ENCODE results near the gene GSN. TPM values are rescaled to one million over a fixed set of nuclear protein-coding genes. Genes with fewer than 3 reads are reported as not detected.
A peak's percentile ranks its signal among the peaks of the same experiment; 100 is the strongest.

GSN gene
- total RNA-seq, 1 donor from 2014 or later: 291 TPM

DNA sequence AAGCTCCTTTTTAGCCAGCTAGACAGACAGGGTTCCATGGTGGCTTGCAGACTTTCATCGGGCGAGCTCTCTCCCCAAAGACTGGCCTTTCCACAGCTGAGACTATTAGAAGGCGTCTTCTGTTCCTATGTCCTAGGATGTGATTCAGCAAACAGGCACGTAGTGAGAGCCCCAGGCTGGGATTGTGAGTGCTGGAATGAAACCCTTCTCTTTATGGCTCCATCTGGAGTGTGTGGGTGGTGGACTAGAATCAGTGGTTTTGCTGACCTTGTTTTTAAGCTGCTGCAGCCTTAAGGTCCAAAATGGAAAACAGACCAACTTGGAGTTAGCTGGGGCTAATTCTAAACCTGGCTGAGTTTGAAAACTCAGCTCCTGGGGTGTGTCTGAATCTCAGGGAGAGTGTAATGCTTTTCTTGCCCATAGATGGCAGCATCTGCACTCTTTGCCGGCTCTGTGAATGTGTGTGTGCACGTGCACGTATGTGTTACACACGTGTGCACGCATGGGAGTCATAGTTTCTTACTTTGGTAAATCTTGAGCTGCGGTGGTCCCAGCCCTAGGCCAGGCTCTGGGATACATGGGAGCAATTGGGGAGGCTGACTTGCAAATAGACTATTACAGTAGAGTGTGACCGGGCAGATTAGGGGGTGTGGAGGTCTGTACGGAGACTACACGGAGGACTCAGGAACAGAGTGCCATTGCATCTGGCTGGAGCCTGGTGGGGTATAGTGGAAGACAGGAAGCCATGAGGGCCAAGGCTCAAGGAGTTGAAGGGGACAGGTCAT is 10.7 kb downstream of the GSN start:
- H3K27ac Mint-ChIP-seq (ENCODE audit: unreplicated experiment): peak overlapping the region; percentile 99
- no peak for DNase-seq (ENCODE audit: low spot score)
- H3K4me1 Mint-ChIP-seq (ENCODE audit: low read depth): peaks cover 98% of the 10 kb centered on the region
- peak overlapping the region; percentile 60 for H3K4me3 Mint-ChIP-seq (ENCODE audit: unreplicated experiment)
- peaks cover 11% of the 10 kb centered on the region for H3K36me3 Mint-ChIP-seq (ENCODE audit: low read depth)
- no peaks in the 10 kb centered on the region for H3K27me3 Mint-ChIP-seq (ENCODE audit: low read depth)
- H3K9me3 Mint-ChIP-seq (ENCODE audit: low read depth): no peaks in the 10 kb centered on the region
- peak; percentile 96 for TF ChIP-seq CTCF (IDR thresholded peaks at IDR 0.05)

- peak overlapping the region; percentile 60 for H3K4me3 Mint-ChIP-seq (ENCODE audit: unreplicated experiment)
- H3K36me3 Mint-ChIP-seq (ENCODE audit: low read depth): peaks cover 16% of the 10 kb centered on the region
- no peak for DNase-seq (ENCODE audit: low spot score)
- no peaks in the 10 kb centered on the region for H3K27me3 Mint-ChIP-seq (ENCODE audit: low read depth)
- H3K4me1 Mint-ChIP-seq (ENCODE audit: low read depth): peaks cover 99% of the 10 kb centered on the region
- no peaks in the 10 kb centered on the region for H3K9me3 Mint-ChIP-seq (ENCODE audit: low read depth)
- peak overlapping the region; percentile 99 for H3K27ac Mint-ChIP-seq (ENCODE audit: unreplicated experiment)
- TF ChIP-seq CTCF (IDR thresholded peaks at IDR 0.05): no peak
These were observed 11.9 kb downstream of the GSN start for GRCh38 chr9:121279776-121280388.

DNA sequence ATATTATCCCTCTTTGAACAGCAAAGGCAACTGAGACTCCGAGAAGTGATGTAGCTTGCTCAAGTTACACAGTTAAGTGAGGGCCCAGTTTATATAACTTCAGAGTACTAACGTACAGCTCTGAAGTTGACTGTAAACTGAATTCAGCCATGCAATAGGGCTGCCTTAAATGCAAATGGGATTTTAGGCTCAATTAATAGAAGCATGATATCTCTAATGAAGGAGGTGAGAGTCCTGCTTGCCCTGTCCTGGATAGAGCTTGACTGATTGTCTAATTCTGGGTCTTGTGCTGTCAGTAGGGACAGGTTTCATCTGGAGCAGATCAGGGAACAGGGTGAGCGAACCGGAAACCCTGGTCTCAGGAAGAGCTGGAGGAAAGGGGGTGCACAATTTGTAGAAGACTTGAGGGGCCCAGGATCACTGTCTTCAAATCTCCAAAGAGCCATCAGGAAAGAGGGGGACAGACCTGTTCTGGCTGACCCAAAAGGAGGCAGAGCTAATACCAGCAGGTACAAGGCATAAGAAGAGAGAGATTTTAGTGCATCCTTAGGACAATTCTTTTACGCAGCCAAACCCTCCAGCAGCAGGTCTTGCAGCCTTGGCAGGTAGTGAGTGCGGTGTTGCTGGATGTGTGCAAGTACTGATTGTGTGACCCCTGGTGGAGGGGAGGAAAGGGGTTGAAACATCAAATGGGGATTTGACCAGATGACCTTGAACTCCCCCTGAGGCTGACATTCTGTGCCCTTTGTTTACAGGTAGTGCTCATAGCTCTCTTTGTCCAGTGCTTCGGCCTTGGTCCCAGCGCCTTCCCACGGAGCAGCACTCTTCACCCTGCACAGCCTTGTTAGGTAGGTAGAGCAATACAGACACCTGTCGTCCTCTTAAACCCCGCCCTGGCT is 13.0 kb downstream of the GSN start:
- no peak for TF ChIP-seq CTCF (IDR thresholded peaks at IDR 0.05)
- H3K4me3 Mint-ChIP-seq (ENCODE audit: unreplicated experiment): no peak overlapping the region
- no peaks in the 10 kb centered on the region for H3K9me3 Mint-ChIP-seq (ENCODE audit: low read depth)
- H3K36me3 Mint-ChIP-seq (ENCODE audit: low read depth): peaks cover 16% of the 10 kb centered on the region
- H3K4me1 Mint-ChIP-seq (ENCODE audit: low read depth): peaks cover 95% of the 10 kb centered on the region
- no peak for DNase-seq (ENCODE audit: low spot score)
- H3K27ac Mint-ChIP-seq (ENCODE audit: unreplicated experiment): peak overlapping the region; percentile 95
- no peaks in the 10 kb centered on the region for H3K27me3 Mint-ChIP-seq (ENCODE audit: low read depth)

DNA sequence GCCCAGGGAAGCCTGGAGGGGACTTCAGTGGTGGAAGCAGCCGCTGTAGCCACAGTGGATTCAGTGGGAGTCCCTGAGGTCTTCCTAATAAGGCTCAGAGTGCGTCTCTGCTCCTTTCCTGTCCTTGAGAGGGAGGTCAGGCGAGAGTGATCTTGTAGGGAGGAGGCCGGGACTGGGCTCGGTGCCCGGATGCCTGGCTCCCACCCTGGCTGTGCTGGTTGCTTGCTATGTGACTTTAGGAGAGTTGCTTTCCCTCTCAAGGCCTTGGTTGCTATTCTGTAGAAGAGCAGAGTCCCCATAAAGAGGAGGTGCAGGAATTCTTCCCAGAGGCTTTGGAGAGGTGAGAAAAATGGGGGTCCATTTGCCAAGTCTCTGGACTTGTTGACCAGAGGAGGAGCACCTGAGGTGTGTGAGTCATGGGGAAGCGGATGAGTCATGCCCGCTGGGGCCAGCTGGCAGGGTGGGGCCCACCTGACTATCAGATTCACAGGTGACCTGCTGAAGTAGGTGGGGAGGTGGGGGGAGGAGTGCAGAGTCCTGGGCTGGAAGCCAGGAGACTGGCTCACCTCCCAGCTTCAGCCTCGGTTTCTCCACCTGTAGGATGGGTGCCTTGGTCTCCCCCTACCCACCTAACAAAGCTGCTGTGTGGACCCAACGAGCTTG is 13.8 kb downstream of the GSN start:
- Mint-ChIP-seq H3K27me3 (ENCODE audit: low read depth) (no peaks in the 10 kb centered on the region), H3K27ac (ENCODE audit: unreplicated experiment) (peak overlapping the region; percentile 95), H3K9me3 (ENCODE audit: low read depth) (no peaks in the 10 kb centered on the region), H3K36me3 (ENCODE audit: low read depth) (peaks cover 16% of the 10 kb centered on the region), H3K4me1 (ENCODE audit: low read depth) (peaks cover 96% of the 10 kb centered on the region), H3K4me3 (ENCODE audit: unreplicated experiment) (no peak overlapping the region)
- DNase-seq (ENCODE audit: low spot score): no peak
- TF ChIP-seq CTCF (IDR thresholded peaks at IDR 0.05): no peak

Data from chondrocyte (in vitro differentiated cells).